HUDEP-2 (cell line): Measurements from ENCODE around the gene KRT27.
A peak's percentile ranks its signal among the peaks of the same experiment; 100 is the strongest.
"Not testable (repeated sequence)": the region's sequence is repeated elsewhere in the genome, so short reads cannot be mapped to it uniquely, and the experiment has no call there.

Experiments used
- DNase-seq, 76 experiments: peaks; one replicate each; lab custom pipeline; 2025; ENCODE audit not compliant: unreplicated experiment in 76 of 76; lab: John Stamatoyannopoulos, UW

KRT27 gene

DNA sequence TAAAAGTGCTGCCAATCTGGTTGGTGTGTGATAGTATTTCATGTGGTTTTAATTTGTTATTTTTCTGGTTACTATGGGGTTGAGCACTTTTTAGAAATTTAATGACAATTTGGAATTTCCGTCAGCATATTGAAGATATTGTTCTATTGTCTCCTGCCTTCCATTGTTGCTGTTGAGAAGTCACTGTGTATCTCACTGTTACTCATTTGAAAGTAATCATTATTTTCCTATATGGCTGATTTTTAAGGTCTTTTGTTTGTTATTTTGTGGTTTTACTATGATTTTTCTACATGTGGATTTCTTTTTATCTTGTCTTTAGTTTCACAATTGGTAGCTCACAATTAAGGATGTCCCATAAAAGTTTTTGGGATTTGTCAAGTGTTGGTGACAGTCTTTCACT lies 18.6 kb downstream of the KRT27 start:
- DNase-seq, result no peak

DNA sequence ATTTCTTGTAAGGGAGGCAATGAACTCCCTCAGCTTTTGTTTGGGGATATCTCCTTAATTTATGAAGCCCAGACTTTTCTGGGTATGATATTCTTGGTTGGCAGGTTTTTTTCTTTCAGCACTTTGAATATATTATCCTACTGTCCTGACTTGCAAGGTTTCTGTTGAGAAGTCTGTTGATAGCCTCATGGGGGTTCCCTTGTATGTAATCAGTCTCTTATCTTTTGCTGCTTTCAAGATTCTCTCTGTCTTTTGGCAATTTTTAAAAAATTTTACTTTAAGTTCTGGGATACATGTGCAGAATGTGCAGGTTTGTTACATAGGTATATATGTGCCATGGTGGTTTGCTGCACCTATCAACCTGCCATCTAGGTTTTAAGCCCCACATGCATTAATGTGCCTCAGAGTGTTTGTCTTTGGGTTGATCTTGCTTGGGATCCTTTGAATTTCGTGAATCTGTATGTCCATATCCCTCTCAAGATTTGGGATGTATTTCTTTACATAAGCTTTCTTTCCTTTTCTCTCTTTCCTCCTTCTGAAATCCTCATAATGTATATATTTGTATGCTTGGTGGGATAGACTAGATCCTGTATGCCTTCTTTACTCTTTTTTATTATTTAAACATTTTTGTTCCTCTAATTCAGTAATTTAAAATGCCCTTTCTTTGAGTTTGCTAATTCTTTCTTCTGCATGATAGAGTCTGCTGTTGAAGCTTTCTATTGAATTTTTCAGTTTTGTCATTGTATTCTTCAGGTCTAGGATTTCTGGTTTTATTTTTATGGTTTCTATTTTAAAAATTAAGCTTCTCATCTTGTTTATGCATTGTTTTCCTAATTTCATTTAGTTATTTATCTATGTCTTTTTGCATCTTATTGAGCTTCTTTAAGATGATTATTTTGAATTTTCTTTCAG lies 22.0 kb downstream of the KRT27 start:
- DNase-seq, result no peak

GRCh38 chr17:40755231-40755630 lies 27.1 kb downstream of the KRT27 start, which contains the start of gene KRT25:
Gene KRT25, minus strand, starts transcription at chr17:40755331. Its CDS starts 60 bp downstream, at chr17:40755271.
- DNase-seq, result no peak

- DNase-seq, result no peak
Observed at GRCh38 chr17:40753804-40754203, 28.5 kb downstream of the KRT27 start.

DNA sequence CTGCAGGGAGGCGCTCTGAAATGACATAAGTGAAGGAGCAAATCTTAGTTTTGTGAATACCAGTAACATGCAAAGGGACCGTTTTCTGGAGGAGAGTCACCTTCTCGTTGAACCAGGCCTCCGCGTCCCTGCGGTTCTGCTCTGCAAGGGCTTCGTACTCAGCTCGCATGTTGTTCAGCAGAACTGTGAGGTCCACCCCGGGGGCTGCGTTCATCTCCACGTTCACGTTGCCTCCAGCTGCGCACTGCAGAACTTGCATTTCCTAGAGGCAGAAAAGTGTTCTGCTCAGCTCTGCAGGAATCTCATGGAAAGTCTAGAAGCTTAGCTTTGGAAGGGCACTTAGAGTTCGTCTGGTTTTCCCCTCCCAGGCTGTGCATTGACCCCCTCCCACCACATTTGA lies 31.3 kb downstream of the KRT27 start:
- no peak for DNase-seq

DNA sequence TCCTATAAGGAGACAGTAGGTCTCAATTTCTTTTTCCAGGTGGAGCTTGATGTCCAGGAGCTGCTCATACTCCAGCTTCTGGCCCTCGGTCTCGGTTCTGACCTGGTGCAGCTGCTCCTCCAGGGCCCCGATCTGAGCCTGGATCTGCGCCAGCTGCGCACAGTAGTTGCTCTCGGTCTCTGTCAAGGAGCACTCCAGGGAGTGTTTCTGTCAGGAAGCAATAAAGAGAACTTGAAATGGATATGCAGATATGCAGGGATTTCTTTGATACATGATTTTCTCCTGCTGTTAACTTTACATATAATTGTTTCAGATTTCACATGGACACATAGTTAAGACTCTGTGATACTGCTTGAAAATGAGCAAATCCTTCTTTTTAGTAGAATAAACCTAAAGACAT lies 32.0 kb downstream of the KRT27 start:
- no peak for DNase-seq

GRCh38 chr17:40748666-40749065 lies 33.7 kb downstream of the KRT27 start:
- DNase-seq, result not testable (repeated sequence)

DNA sequence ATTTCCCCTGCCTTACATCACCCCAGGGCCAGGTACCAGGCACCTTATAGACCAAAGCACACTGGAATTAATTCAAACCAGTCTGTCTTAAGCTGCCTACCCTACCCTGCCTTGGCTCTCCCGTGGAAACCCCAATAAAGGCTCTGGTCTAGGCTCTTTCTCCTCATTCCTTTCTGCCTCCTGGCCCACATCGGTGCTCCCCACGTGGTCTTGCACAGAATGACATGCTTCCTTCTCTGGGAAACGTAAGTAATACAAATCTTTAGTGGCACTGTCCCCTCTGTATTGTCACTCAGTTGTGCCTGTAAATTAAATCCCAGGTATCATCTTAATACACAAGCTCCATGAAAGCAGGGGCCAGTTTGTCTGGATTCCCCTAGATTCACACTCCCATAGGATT lies 43.8 kb downstream of the KRT27 start:
- DNase-seq, result peak in 1 of 76 experiments; percentile 5

- no peak for DNase-seq
Observed at GRCh38 chr17:40735016-40735415, 47.3 kb downstream of the KRT27 start.

- DNase-seq, result no peak
Observed at GRCh38 chr17:40734018-40734417, 48.3 kb downstream of the KRT27 start.

DNA sequence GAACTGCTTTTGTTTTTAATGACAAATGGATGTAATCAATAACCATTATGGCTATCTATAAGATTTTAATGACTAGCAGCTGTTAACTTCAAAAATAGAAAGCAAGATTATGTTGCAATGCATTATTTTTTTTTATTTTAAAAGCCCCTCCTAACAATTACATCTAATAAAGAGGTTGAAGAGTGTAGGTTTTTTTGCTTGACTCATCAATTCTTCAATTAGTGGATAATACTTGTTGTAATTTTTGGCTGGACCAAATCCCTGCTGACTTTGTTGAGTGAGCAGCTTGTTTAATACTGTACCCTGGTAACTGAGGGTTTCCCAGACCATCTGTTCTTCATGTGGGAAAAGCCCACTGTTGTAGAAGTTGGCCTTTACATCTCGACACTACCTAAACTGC lies 51.4 kb downstream of the KRT27 start:
- no peak for DNase-seq

- no peak for DNase-seq
Observed at GRCh38 chr17:40727447-40728231, 54.7 kb downstream of the KRT27 start.

DNA sequence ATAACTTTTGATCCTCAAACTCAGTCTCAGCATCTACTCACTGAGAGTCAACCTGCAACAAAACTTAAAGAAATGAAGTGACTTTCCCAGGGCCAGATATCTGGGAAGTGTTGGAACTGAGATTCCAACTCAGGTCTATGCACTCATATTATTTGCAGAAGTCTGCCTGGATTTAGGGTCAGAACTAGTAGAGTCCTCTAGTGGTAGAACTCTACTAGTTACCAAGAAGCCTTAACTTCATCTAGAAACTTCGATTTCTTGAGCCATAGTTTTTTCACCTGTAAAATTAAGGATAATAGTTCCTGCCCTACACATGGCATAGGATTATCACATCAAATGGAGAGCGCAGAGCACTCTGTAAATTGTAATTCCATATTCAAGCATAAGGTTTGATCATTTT lies 55.4 kb downstream of the KRT27 start:
- no peak for DNase-seq
